Activated naive CD8-positive, alpha-beta T cell treated with anti-CD3 and anti-CD28 coated beads, Interleukin-2, amount 50 U/mL, for 24 hours (primary cell): ENCODE measurements around the gene KCNMB4.

ENCODE experiments used
- ATAC-seq: fragments of 150-1000 bp; cut with Tn5 transposase; one replicate; pipeline ENCODE4 v1.10.0; 2021
- DNase-seq: peaks from one replicate; pipeline ENCODE4 v3.0.0; 2021
- H3K27ac Mint-ChIP-seq: one replicate; pipeline ENCODE4 v1.8.0; 2021; ENCODE audit warnings: mild to moderate bottlenecking, mixed read lengths
- H3K27me3 Mint-ChIP-seq: one replicate; pipeline ENCODE4 v1.8.0; 2021; ENCODE audit warnings: mixed read lengths
- H3K36me3 Mint-ChIP-seq: one replicate; pipeline ENCODE4 v1.8.0; 2021; ENCODE audit warnings: low read depth, mixed read lengths
- H3K4me1 Mint-ChIP-seq: one replicate; pipeline ENCODE4 v1.8.0; 2021; ENCODE audit warnings: mixed read lengths
- H3K4me3 Mint-ChIP-seq: one replicate; pipeline ENCODE4 v1.8.0; 2021; ENCODE audit warnings: mild to moderate bottlenecking, moderate library complexity, mixed read lengths
- H3K9me3 Mint-ChIP-seq: one replicate; pipeline ENCODE4 v1.8.0; 2021; ENCODE audit warnings: mixed read lengths

KCNMB4 gene

GRCh38 chr12:70365648-70366518, at the start of gene KCNMB4:
Gene KCNMB4 (plus strand): TSS chr12:70366290. CDS start chr12:70366735, 445 bp downstream.
- peaks cover 23% of the 10 kb centered on the region for H3K4me1 Mint-ChIP-seq
- peak; percentile 77 for DNase-seq
- no peaks in the 10 kb centered on the region for H3K36me3 Mint-ChIP-seq
- ATAC-seq, result peak; percentile 94
- H3K9me3 Mint-ChIP-seq, result no peaks in the 10 kb centered on the region
- peak within 1 kb of the TSS; percentile 54 for H3K27ac Mint-ChIP-seq
- peaks cover 9% of the 10 kb centered on the region for H3K27me3 Mint-ChIP-seq
- H3K4me3 Mint-ChIP-seq, result peak within 1 kb of the TSS; percentile 87

- Mint-ChIP-seq H3K27ac (peak overlapping the region; percentile 52), H3K9me3 (no peaks in the 10 kb centered on the region), H3K4me3 (no peak overlapping the region), H3K27me3 (no peaks in the 10 kb centered on the region), H3K36me3 (peaks cover 18% of the 10 kb centered on the region), H3K4me1 (peaks cover 30% of the 10 kb centered on the region)
- no peak for DNase-seq
- no peak for ATAC-seq
Measured at GRCh38 chr12:70317781-70318180, 48.3 kb upstream of the KCNMB4 start.

- Mint-ChIP-seq H3K36me3 (peaks cover 23% of the 10 kb centered on the region), H3K27ac (no peak overlapping the region), H3K27me3 (no peaks in the 10 kb centered on the region), H3K4me3 (no peak overlapping the region), H3K4me1 (peaks cover 26% of the 10 kb centered on the region), H3K9me3 (no peaks in the 10 kb centered on the region)
- DNase-seq (no peak), ATAC-seq (no peak)
Measured at GRCh38 chr12:70319605-70320004, 46.5 kb upstream of the KCNMB4 start.

GRCh38 chr12:70321191-70321590, 44.9 kb upstream of the KCNMB4 start:
- ATAC-seq, result no peak
- H3K36me3 Mint-ChIP-seq, result peaks cover 25% of the 10 kb centered on the region
- H3K27ac Mint-ChIP-seq, result no peak overlapping the region
- DNase-seq, result no peak
- H3K4me3 Mint-ChIP-seq, result no peak overlapping the region
- no peaks in the 10 kb centered on the region for H3K9me3 Mint-ChIP-seq
- H3K4me1 Mint-ChIP-seq, result peaks cover 21% of the 10 kb centered on the region
- no peaks in the 10 kb centered on the region for H3K27me3 Mint-ChIP-seq

- no peak overlapping the region for H3K4me3 Mint-ChIP-seq
- H3K27ac Mint-ChIP-seq, result no peak overlapping the region
- H3K36me3 Mint-ChIP-seq, result peaks cover 41% of the 10 kb centered on the region
- H3K4me1 Mint-ChIP-seq, result peaks cover 6% of the 10 kb centered on the region
- DNase-seq (no peak), ATAC-seq (no peak)
- peaks cover 8% of the 10 kb centered on the region for H3K9me3 Mint-ChIP-seq
- H3K27me3 Mint-ChIP-seq, result no peaks in the 10 kb centered on the region
Measured at GRCh38 chr12:70327541-70327940, 38.5 kb upstream of the KCNMB4 start.

- Mint-ChIP-seq H3K27ac (no peak overlapping the region), H3K36me3 (peaks cover 36% of the 10 kb centered on the region), H3K4me1 (peaks cover 6% of the 10 kb centered on the region), H3K27me3 (no peaks in the 10 kb centered on the region), H3K4me3 (no peak overlapping the region), H3K9me3 (peaks cover 8% of the 10 kb centered on the region)
- DNase-seq (no peak), ATAC-seq (no peak)
Measured at GRCh38 chr12:70329728-70330127, 36.4 kb upstream of the KCNMB4 start.

GRCh38 chr12:70330158-70330557, 35.9 kb upstream of the KCNMB4 start:
- no peak for DNase-seq
- Mint-ChIP-seq H3K36me3 (peaks cover 37% of the 10 kb centered on the region), H3K4me3 (no peak overlapping the region), H3K9me3 (peaks cover 8% of the 10 kb centered on the region), H3K27me3 (no peaks in the 10 kb centered on the region), H3K27ac (no peak overlapping the region), H3K4me1 (peaks cover 6% of the 10 kb centered on the region)
- no peak for ATAC-seq

- Mint-ChIP-seq H3K4me3 (no peak overlapping the region), H3K27ac (no peak overlapping the region), H3K27me3 (no peaks in the 10 kb centered on the region), H3K4me1 (peaks cover 1% of the 10 kb centered on the region), H3K9me3 (peaks cover 3% of the 10 kb centered on the region), H3K36me3 (peaks cover 36% of the 10 kb centered on the region)
- DNase-seq, result no peak
- no peak for ATAC-seq
Measured at GRCh38 chr12:70332236-70332635, 33.9 kb upstream of the KCNMB4 start.

GRCh38 chr12:70334742-70335141, 31.3 kb upstream of the KCNMB4 start:
- Mint-ChIP-seq H3K9me3 (no peaks in the 10 kb centered on the region), H3K27me3 (no peaks in the 10 kb centered on the region), H3K4me3 (no peak overlapping the region), H3K4me1 (peaks cover 1% of the 10 kb centered on the region), H3K36me3 (peaks cover 43% of the 10 kb centered on the region), H3K27ac (no peak overlapping the region)
- DNase-seq (no peak), ATAC-seq (no peak)

- H3K27ac Mint-ChIP-seq, result no peak overlapping the region
- DNase-seq, result no peak
- H3K4me1 Mint-ChIP-seq, result no peaks in the 10 kb centered on the region
- H3K36me3 Mint-ChIP-seq, result peaks cover 53% of the 10 kb centered on the region
- no peak for ATAC-seq
- H3K9me3 Mint-ChIP-seq, result no peaks in the 10 kb centered on the region
- no peak overlapping the region for H3K4me3 Mint-ChIP-seq
- no peaks in the 10 kb centered on the region for H3K27me3 Mint-ChIP-seq
Measured at GRCh38 chr12:70338531-70338930, 27.6 kb upstream of the KCNMB4 start.

GRCh38 chr12:70351076-70351475, 15.0 kb upstream of the KCNMB4 start:
- Mint-ChIP-seq H3K9me3 (no peaks in the 10 kb centered on the region), H3K4me3 (no peak overlapping the region), H3K36me3 (peaks cover 29% of the 10 kb centered on the region), H3K27ac (no peak overlapping the region), H3K4me1 (peaks cover 8% of the 10 kb centered on the region), H3K27me3 (no peaks in the 10 kb centered on the region)
- no peak for ATAC-seq
- no peak for DNase-seq

GRCh38 chr12:70353780-70354660, 12.1 kb upstream of the KCNMB4 start:
- no peaks in the 10 kb centered on the region for H3K9me3 Mint-ChIP-seq
- H3K27ac Mint-ChIP-seq, result no peak overlapping the region
- ATAC-seq (no peak), DNase-seq (no peak)
- no peak overlapping the region for H3K4me3 Mint-ChIP-seq
- H3K4me1 Mint-ChIP-seq, result peaks cover 8% of the 10 kb centered on the region
- no peaks in the 10 kb centered on the region for H3K27me3 Mint-ChIP-seq
- H3K36me3 Mint-ChIP-seq, result peaks cover 18% of the 10 kb centered on the region

- no peaks in the 10 kb centered on the region for H3K9me3 Mint-ChIP-seq
- DNase-seq, result no peak
- H3K36me3 Mint-ChIP-seq, result peaks cover 18% of the 10 kb centered on the region
- H3K4me1 Mint-ChIP-seq, result peaks cover 8% of the 10 kb centered on the region
- no peak overlapping the region for H3K27ac Mint-ChIP-seq
- ATAC-seq, result no peak
- H3K4me3 Mint-ChIP-seq, result no peak overlapping the region
- no peaks in the 10 kb centered on the region for H3K27me3 Mint-ChIP-seq
Measured at GRCh38 chr12:70354787-70355186, 11.3 kb upstream of the KCNMB4 start.

- DNase-seq, result no peak
- Mint-ChIP-seq H3K9me3 (no peaks in the 10 kb centered on the region), H3K27ac (no peak overlapping the region), H3K27me3 (no peaks in the 10 kb centered on the region), H3K4me3 (no peak overlapping the region), H3K36me3 (peaks cover 18% of the 10 kb centered on the region), H3K4me1 (peaks cover 8% of the 10 kb centered on the region)
- no peak for ATAC-seq
Measured at GRCh38 chr12:70355972-70356371, 10.1 kb upstream of the KCNMB4 start.
